ENCODE measurements around the gene MED12L. TPM values are rescaled to one million over a fixed set of nuclear protein-coding genes. Genes with fewer than 3 reads are reported as not detected.

MED12L gene
- total RNA-seq, 2 donors from 2014 or later: 15.5 to 28.9 TPM

DNA sequence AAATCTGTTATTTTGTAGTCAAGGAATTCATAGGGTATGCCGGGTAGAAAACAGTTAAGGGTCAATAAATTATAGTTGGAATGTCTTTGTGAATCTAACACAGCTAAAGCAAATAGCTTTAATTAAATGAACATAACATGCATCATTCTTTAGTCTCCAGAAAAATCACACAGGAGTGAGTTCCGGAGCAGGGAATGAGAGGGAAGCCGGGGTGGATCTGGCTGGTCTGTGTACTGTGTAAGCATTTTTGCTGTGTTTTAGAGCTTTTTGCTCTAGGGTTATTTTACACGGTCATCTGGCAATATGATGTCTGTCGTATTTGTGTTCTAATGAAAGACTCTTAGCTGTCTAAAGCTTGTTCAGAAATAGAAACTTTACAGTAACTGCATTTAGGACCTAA lies 57.5 kb downstream of the MED12L start:
- H3K4me1 ChIP-seq (ENCODE audit: control insufficient read depth, insufficient read depth, low read length): peaks cover 2% of the 10 kb centered on the region
- H3K9me3 Mint-ChIP-seq: peaks cover 10% of the 10 kb centered on the region
- no peaks in the 10 kb centered on the region for H3K27me3 Mint-ChIP-seq (ENCODE audit: insufficient read depth)
- no peaks in the 10 kb centered on the region for H3K36me3 ChIP-seq (ENCODE audit: control insufficient read depth, insufficient read depth, low read length)
- H3K27me3 ChIP-seq (ENCODE audit: control insufficient read depth, insufficient read depth, low read length, poor library complexity, severe bottlenecking): no peaks in the 10 kb centered on the region
- H3K9me3 ChIP-seq (ENCODE audit: control insufficient read depth, low read length): peaks cover 8% of the 10 kb centered on the region
- no peak overlapping the region for H3K4me3 Mint-ChIP-seq
- H3K4me3 ChIP-seq (ENCODE audit: low read length): no peak overlapping the region
- no peak for DNase-seq
- H3K27ac Mint-ChIP-seq: no peak overlapping the region
- TF ChIP-seq, protein P1, sequence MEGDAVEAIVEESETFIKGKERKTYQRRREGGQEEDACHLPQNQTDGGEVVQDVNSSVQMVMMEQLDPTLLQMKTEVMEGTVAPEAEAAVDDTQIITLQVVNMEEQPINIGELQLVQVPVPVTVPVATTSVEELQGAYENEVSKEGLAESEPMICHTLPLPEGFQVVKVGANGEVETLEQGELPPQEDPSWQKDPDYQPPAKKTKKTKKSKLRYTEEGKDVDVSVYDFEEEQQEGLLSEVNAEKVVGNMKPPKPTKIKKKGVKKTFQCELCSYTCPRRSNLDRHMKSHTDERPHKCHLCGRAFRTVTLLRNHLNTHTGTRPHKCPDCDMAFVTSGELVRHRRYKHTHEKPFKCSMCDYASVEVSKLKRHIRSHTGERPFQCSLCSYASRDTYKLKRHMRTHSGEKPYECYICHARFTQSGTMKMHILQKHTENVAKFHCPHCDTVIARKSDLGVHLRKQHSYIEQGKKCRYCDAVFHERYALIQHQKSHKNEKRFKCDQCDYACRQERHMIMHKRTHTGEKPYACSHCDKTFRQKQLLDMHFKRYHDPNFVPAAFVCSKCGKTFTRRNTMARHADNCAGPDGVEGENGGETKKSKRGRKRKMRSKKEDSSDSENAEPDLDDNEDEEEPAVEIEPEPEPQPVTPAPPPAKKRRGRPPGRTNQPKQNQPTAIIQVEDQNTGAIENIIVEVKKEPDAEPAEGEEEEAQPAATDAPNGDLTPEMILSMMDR (conservative IDR thresholded peaks at IDR 0.05): no peak
- peaks cover 18% of the 10 kb centered on the region for H3K36me3 Mint-ChIP-seq (ENCODE audit: low read depth)
- WGBS, 2 experiments (ENCODE audit: insufficient coverage in 1 of 2, insufficient read length in 1 of 2): 89 to 93% methylated on average over 2 to 5 of the region's 5 CpGs
- H3K9ac ChIP-seq (ENCODE audit: extremely low read depth, low read length, poor library complexity, severe bottlenecking): no peak overlapping the region
- no peak overlapping the region for H3K27ac ChIP-seq (ENCODE audit: low read depth, low read length)
- no peaks in the 10 kb centered on the region for H3K4me1 Mint-ChIP-seq

DNA sequence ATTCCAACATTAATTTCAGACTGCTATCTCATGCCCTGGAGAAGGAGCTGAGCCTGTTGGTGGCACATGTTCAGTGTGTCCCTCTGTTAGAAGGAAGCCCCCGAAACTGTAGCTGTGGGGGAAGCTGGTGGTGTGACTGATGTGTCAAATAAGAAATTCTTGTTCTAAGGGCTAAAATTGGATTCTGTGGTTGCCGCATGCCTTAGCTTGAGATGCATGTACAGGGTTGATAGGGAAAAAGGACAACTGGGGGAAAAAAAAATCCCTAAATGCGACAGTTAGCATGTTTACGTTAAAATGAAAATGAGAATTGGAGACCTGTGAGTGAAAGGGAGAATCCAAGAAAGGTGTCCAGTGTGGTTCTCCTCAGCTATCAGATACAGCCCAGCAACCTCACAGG lies 58.6 kb downstream of the MED12L start:
- Mint-ChIP-seq H3K36me3 (ENCODE audit: low read depth) (peaks cover 10% of the 10 kb centered on the region), H3K9me3 (peaks cover 4% of the 10 kb centered on the region), H3K27me3 (ENCODE audit: insufficient read depth) (no peaks in the 10 kb centered on the region), H3K4me1 (no peaks in the 10 kb centered on the region), H3K27ac (no peak overlapping the region), H3K4me3 (no peak overlapping the region)
- Histone ChIP-seq H3K27ac (ENCODE audit: low read depth, low read length) (no peak overlapping the region), H3K9me3 (ENCODE audit: control insufficient read depth, low read length) (peaks cover 1% of the 10 kb centered on the region), H3K27me3 (ENCODE audit: control insufficient read depth, insufficient read depth, low read length, poor library complexity, severe bottlenecking) (no peaks in the 10 kb centered on the region), H3K36me3 (ENCODE audit: control insufficient read depth, insufficient read depth, low read length) (no peaks in the 10 kb centered on the region), H3K4me1 (ENCODE audit: control insufficient read depth, insufficient read depth, low read length) (peaks cover 2% of the 10 kb centered on the region), H3K9ac (ENCODE audit: extremely low read depth, low read length, poor library complexity, severe bottlenecking) (no peak overlapping the region), H3K4me3 (ENCODE audit: low read length) (no peak overlapping the region)
- WGBS, 2 experiments (ENCODE audit: insufficient coverage in 1 of 2, insufficient read length in 1 of 2): 92 to 100% methylated on average over 4 of the region's 4 CpGs
- TF ChIP-seq, protein P1 (conservative IDR thresholded peaks at IDR 0.05): no peak
- no peak for DNase-seq

DNA sequence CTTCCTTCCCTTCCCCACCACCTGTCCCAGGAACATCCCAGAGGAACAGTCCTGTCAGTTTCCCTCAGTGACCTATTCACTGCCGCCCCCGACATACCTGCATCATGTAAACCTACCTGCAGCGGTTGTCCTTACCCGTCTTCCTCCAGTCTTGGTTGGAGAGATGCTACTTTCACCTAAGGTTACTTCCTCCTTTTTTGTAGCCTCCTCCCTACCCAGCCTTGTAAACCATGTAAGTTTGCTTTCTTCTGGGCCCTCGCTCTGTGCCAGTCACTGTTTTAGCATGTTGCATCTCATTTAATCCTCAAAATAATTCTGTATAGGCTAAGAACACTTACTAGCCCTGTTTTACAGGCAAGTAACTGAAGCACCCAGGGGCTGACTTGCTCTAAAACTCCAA lies 59.3 kb downstream of the MED12L start:
- Mint-ChIP-seq H3K4me1 (no peaks in the 10 kb centered on the region), H3K4me3 (no peak overlapping the region), H3K27ac (no peak overlapping the region), H3K9me3 (no peaks in the 10 kb centered on the region), H3K27me3 (ENCODE audit: insufficient read depth) (no peaks in the 10 kb centered on the region), H3K36me3 (ENCODE audit: low read depth) (peaks cover 4% of the 10 kb centered on the region)
- DNase-seq: no peak
- no peaks in the 10 kb centered on the region for H3K27me3 ChIP-seq (ENCODE audit: control insufficient read depth, insufficient read depth, low read length, poor library complexity, severe bottlenecking)
- TF ChIP-seq, protein P1 (conservative IDR thresholded peaks at IDR 0.05): no peak
- H3K4me1 ChIP-seq (ENCODE audit: control insufficient read depth, insufficient read depth, low read length): peaks cover 2% of the 10 kb centered on the region
- no peaks in the 10 kb centered on the region for H3K36me3 ChIP-seq (ENCODE audit: control insufficient read depth, insufficient read depth, low read length)
- no peak overlapping the region for H3K4me3 ChIP-seq (ENCODE audit: low read length)
- no peak overlapping the region for H3K9ac ChIP-seq (ENCODE audit: extremely low read depth, low read length, poor library complexity, severe bottlenecking)
- no peak overlapping the region for H3K27ac ChIP-seq (ENCODE audit: low read depth, low read length)
- 86 to 93% methylated on average over 5 of the region's 5 CpGs for WGBS, 2 experiments (ENCODE audit: insufficient coverage in 1 of 2, insufficient read length in 1 of 2)
- H3K9me3 ChIP-seq (ENCODE audit: control insufficient read depth, low read length): no peaks in the 10 kb centered on the region
